Mesothelial cell of epicardium (in vitro differentiated cells): ENCODE results near the gene PPP2R2C. TPM values are rescaled to one million over a fixed set of nuclear protein-coding genes. Genes with fewer than 3 reads are reported as not detected.

Experiments used
- DNase-seq, 2 experiments: peaks; one replicate each; pipeline ENCODE4 v3.0.0; 2021; ENCODE audit warnings: low spot score in 2 of 2; ENCODE audit not compliant: unreplicated experiment in 2 of 2
- H3K27ac Mint-ChIP-seq: 2 replicates; pipeline ENCODE4 v1.8.0; 2021; ENCODE audit warnings: mixed read lengths
- H3K27me3 Mint-ChIP-seq: 2 replicates; pipeline ENCODE4 v1.8.0; 2021; ENCODE audit warnings: low read depth, mixed read lengths
- H3K36me3 Mint-ChIP-seq: 2 replicates; pipeline ENCODE4 v1.8.0; 2021; ENCODE audit warnings: mixed read lengths
- H3K4me1 Mint-ChIP-seq: 2 replicates; pipeline ENCODE4 v1.8.0; 2021; ENCODE audit warnings: mixed read lengths
- H3K4me3 Mint-ChIP-seq: 2 replicates; pipeline ENCODE4 v1.8.0; 2021; ENCODE audit warnings: mild to moderate bottlenecking, moderate library complexity, mixed read lengths
- H3K9me3 Mint-ChIP-seq: 2 replicates; pipeline ENCODE4 v1.8.0; 2021; ENCODE audit warnings: mixed read lengths
- CTCF ChIP-seq: fragments of 200-600 bp; sonication (generic); IDR thresholded peaks from one replicate; pipeline ENCODE4 v1.5.0; 2021; ENCODE audit warnings: antibody characterized with exemption; ENCODE audit not compliant: unreplicated experiment
- total RNA-seq: library from RNA; stranded (reverse); gene quantifications from 3 replicates; pipeline ENCODE4 v1.2.1, GENCODE V29; 2021

The PPP2R2C gene
- total RNA-seq, 1 donor from 2014 or later: 5.2 TPM

GRCh38 chr4:6493658-6494304 is 21.4 kb upstream of the PPP2R2C start:
- peak in 1 of 2 experiments; percentile 55 for DNase-seq
- peak overlapping the region; percentile 51 for H3K27ac Mint-ChIP-seq

GRCh38 chr4:6492861-6493657 is 20.6 kb upstream of the PPP2R2C start:
- Mint-ChIP-seq H3K4me3 (peak overlapping the region; percentile 25), H3K36me3 (no peaks in the 10 kb centered on the region), H3K9me3 (peaks cover 2% of the 10 kb centered on the region), H3K4me1 (peaks cover 16% of the 10 kb centered on the region), H3K27ac (peak overlapping the region; percentile 66), H3K27me3 (peaks cover 42% of the 10 kb centered on the region)
- DNase-seq: no peak
- no peak for TF ChIP-seq CTCF

More at GRCh38 chr4:6493658-6494304, 21.4 kb upstream of the PPP2R2C start:
- no peak for TF ChIP-seq CTCF
- H3K36me3 Mint-ChIP-seq: no peaks in the 10 kb centered on the region
- no peaks in the 10 kb centered on the region for H3K9me3 Mint-ChIP-seq
- peaks cover 16% of the 10 kb centered on the region for H3K4me1 Mint-ChIP-seq
- H3K4me3 Mint-ChIP-seq: peak overlapping the region; percentile 25
- H3K27me3 Mint-ChIP-seq: peaks cover 44% of the 10 kb centered on the region

- no peak overlapping the region for H3K4me3 Mint-ChIP-seq
- no peak for DNase-seq
- peaks cover 16% of the 10 kb centered on the region for H3K4me1 Mint-ChIP-seq
- no peak for TF ChIP-seq CTCF
- H3K9me3 Mint-ChIP-seq: peaks cover 12% of the 10 kb centered on the region
- no peak overlapping the region for H3K27ac Mint-ChIP-seq
- no peaks in the 10 kb centered on the region for H3K36me3 Mint-ChIP-seq
- peaks cover 37% of the 10 kb centered on the region for H3K27me3 Mint-ChIP-seq
These were observed 19.7 kb upstream of the PPP2R2C start for GRCh38 chr4:6492027-6492590.

- no peaks in the 10 kb centered on the region for H3K36me3 Mint-ChIP-seq
- H3K9me3 Mint-ChIP-seq: peaks cover 21% of the 10 kb centered on the region
- H3K4me1 Mint-ChIP-seq: peaks cover 16% of the 10 kb centered on the region
- no peak overlapping the region for H3K4me3 Mint-ChIP-seq
- H3K27me3 Mint-ChIP-seq: peaks cover 40% of the 10 kb centered on the region
- H3K27ac Mint-ChIP-seq: no peak overlapping the region
- TF ChIP-seq CTCF: no peak
- DNase-seq: no peak
These were observed 18.8 kb upstream of the PPP2R2C start for GRCh38 chr4:6491235-6491634.

GRCh38 chr4:6489927-6490326 is 17.5 kb upstream of the PPP2R2C start:
- Mint-ChIP-seq H3K4me1 (peaks cover 16% of the 10 kb centered on the region), H3K27me3 (peaks cover 43% of the 10 kb centered on the region), H3K36me3 (no peaks in the 10 kb centered on the region), H3K4me3 (no peak overlapping the region), H3K9me3 (peaks cover 33% of the 10 kb centered on the region), H3K27ac (no peak overlapping the region)
- no peak for TF ChIP-seq CTCF
- no peak for DNase-seq
